HepG2 (cell line): Measurements from ENCODE around the gene GSDMA. TPM values are rescaled to one million over a fixed set of nuclear protein-coding genes. Genes with fewer than 3 reads are reported as not detected.
A peak's percentile ranks its signal among the peaks of the same experiment; 100 is the strongest.

Experiments used
- BORCS8-MEF2B ChIP-seq: sonication (generic); formaldehyde crosslinking; IDR thresholded peaks from 2 replicates; pipeline ENCODE4 v1.8.0; 2022; ENCODE audit warnings: mild to moderate bottlenecking, missing genetic modification reagents
- CREB1 ChIP-seq, 2 experiments: fragments of 450-650 bp in 1 of 2; IDR thresholded peaks; 2 replicates each; pipeline ENCODE4 v1.6.1; 2016 to 2017; ENCODE audit warnings: control low read depth in 1 of 2, mild to moderate bottlenecking in 1 of 2, missing compliant biosample characterization in 1 of 2, missing genetic modification characterization in 1 of 2
- EED ChIP-seq: sonication (generic); formaldehyde crosslinking; IDR thresholded peaks from 2 replicates; pipeline ENCODE4 v1.5.0; 2020; ENCODE audit warnings: mild to moderate bottlenecking, missing genetic modification reagents
- FOXK2 ChIP-seq: fragments of 450-650 bp; IDR thresholded peaks from 2 replicates; pipeline ENCODE4 v1.6.1; 2016
- HNRNPLL ChIP-seq: fragments of 200-400 bp; formaldehyde crosslinking; IDR thresholded peaks from 2 replicates; pipeline ENCODE4 v1.6.1; 2017; ENCODE audit warnings: mild to moderate bottlenecking, low read depth, low read length; ENCODE audit not compliant: poor library complexity, severe bottlenecking
- KLF6 ChIP-seq: IDR thresholded peaks from 2 replicates; pipeline ENCODE4 v1.8.0; 2016; ENCODE audit warnings: missing biosample characterization, missing genetic modification reagents
- MBD4 ChIP-seq: IDR thresholded peaks from 2 replicates; pipeline ENCODE4 v1.6.1; 2012; ENCODE audit warnings: low read length, inconsistent platforms, borderline replicate concordance
- NR2F2 ChIP-seq: IDR thresholded peaks from 2 replicates; pipeline ENCODE4 v1.6.1; 2012; ENCODE audit warnings: low read depth, inconsistent platforms, borderline replicate concordance
- THYN1 ChIP-seq: sonication (generic); formaldehyde crosslinking; IDR thresholded peaks from 2 replicates; pipeline ENCODE4 v1.8.1; 2023; ENCODE audit warnings: low read depth, mild to moderate bottlenecking, moderate library complexity, missing genetic modification reagents, borderline replicate concordance
- ZNF24 ChIP-seq: fragments of 450-650 bp; IDR thresholded peaks from 2 replicates; pipeline ENCODE4 v1.6.1; 2017; ENCODE audit warnings: antibody characterized with exemption, mild to moderate bottlenecking
- ZNF768 ChIP-seq: sonication (generic); formaldehyde crosslinking; IDR thresholded peaks from 2 replicates; pipeline ENCODE4 v1.4.0; 2020; ENCODE audit warnings: missing genetic modification reagents
- polyA plus RNA-seq, 8 experiments: library from polyadenylated mRNA; depleted of rRNA in 3 of 8; stranded (reverse) in 7 of 8; unstranded in 1 of 8; fragments of >200 nt; fragmentation: Illumina TruSeq in 4 of 8; extraction: Trizol in 4 of 8; gene quantifications; 2 replicates each; pipeline versions ENCODE4 v1.2.1 to v1.2.3, GENCODE V29; 2011 to 2016; ENCODE audit warnings: low read depth in 4 of 8, missing spikeins in 1 of 8, mixed read lengths in 1 of 8; ENCODE audit not compliant: insufficient read depth in 1 of 8
- total RNA-seq, 5 experiments: library from RNA; depleted of rRNA; stranded (reverse); fragments of >200 nt; fragmentation: Illumina TruSeq; extraction: Trizol; gene quantifications; 2 replicates each; pipeline ENCODE4 v1.2.3, GENCODE V29; 2016; ENCODE audit warnings: low read depth in 1 of 5
- TF ChIP-seq, protein P1 (sequence below): sonication (generic); formaldehyde crosslinking; IDR thresholded peaks from 2 replicates; pipeline ENCODE4 v1.4.0; 2020; ENCODE audit warnings: missing genetic modification reagents
- TF ChIP-seq, protein P2 (sequence below): conservative IDR thresholded peaks from 2 replicates; pipeline ENCODE4 v1.6.1; 2018; ENCODE audit warnings: missing genetic modification reagents
- TF ChIP-seq, protein P3 (sequence below): sonication (generic); formaldehyde crosslinking; IDR thresholded peaks from 2 replicates; pipeline ENCODE4 v1.4.0; 2020; ENCODE audit warnings: mild to moderate bottlenecking, missing genetic modification reagents
- TF ChIP-seq, protein P4 (sequence below): sonication (generic); formaldehyde crosslinking; IDR thresholded peaks from 2 replicates; pipeline ENCODE4 v1.5.0; 2020; ENCODE audit warnings: mild to moderate bottlenecking, missing genetic modification reagents, borderline replicate concordance
- TF ChIP-seq, protein P5 (sequence below): sonication (generic); formaldehyde crosslinking; IDR thresholded peaks from 2 replicates; pipeline ENCODE4 v1.4.0; 2020; ENCODE audit warnings: missing genetic modification reagents

Gene GSDMA
- total and polyA plus RNA-seq, 2 of the 13 experiments (the other 11 are each of a cell fraction or from before 2014, with no cell fraction given) = not detected

DNA sequence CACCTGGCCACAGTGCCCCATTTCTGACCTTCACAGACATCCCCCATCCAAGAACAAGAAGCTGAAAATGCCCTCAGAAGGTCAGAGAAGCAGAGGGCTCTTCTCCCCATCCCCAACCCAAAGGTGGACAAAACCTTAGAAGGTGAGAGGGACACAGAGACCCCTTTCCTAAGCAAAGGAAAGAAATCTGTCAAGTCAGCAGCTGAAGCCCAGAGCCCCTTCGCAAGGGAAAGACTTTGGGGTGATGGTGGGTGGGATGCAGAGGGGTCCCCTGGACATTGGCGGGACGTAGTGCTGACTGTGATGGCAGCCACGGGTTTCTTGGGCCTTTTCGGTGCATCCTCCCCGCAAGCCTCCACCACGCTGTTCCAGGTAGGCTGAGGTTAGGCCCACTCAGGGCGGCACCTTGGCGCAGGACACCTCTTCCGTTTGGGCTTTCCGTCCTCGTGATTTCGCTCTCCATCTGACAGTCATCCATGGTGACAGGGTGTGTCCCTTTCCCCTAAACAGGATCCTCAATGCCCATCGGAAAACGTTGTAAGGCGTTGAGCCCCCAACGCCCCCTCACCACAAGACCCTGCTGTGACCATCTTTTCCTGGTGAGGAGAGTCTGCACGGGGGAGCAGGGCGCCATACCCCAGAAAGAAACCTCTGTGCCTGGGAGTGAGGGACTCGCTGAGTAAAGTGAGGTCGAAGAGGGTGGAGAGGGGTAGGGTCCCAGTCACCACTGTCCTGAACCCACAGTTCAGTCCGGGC lies 10.7 kb upstream of the GSDMA start (continued):
- TF ChIP-seq, protein P1, sequence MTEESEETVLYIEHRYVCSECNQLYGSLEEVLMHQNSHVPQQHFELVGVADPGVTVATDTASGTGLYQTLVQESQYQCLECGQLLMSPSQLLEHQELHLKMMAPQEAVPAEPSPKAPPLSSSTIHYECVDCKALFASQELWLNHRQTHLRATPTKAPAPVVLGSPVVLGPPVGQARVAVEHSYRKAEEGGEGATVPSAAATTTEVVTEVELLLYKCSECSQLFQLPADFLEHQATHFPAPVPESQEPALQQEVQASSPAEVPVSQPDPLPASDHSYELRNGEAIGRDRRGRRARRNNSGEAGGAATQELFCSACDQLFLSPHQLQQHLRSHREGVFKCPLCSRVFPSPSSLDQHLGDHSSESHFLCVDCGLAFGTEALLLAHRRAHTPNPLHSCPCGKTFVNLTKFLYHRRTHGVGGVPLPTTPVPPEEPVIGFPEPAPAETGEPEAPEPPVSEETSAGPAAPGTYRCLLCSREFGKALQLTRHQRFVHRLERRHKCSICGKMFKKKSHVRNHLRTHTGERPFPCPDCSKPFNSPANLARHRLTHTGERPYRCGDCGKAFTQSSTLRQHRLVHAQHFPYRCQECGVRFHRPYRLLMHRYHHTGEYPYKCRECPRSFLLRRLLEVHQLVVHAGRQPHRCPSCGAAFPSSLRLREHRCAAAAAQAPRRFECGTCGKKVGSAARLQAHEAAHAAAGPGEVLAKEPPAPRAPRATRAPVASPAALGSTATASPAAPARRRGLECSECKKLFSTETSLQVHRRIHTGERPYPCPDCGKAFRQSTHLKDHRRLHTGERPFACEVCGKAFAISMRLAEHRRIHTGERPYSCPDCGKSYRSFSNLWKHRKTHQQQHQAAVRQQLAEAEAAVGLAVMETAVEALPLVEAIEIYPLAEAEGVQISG (CRISPR knock-in tag) = peak; percentile 19; the same call in 1 of the 2 replicates
- TF ChIP-seq, protein P2, sequence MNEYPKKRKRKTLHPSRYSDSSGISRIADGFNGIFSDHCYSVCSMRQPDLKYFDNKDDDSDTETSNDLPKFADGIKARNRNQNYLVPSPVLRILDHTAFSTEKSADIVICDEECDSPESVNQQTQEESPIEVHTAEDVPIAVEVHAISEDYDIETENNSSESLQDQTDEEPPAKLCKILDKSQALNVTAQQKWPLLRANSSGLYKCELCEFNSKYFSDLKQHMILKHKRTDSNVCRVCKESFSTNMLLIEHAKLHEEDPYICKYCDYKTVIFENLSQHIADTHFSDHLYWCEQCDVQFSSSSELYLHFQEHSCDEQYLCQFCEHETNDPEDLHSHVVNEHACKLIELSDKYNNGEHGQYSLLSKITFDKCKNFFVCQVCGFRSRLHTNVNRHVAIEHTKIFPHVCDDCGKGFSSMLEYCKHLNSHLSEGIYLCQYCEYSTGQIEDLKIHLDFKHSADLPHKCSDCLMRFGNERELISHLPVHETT = no peak
- TF ChIP-seq NR2F2 (no peak), FOXK2 (no peak), ZNF768 (CRISPR knock-in tag) (peak; percentile 31; the same call in 1 of the 2 replicates), MBD4 (no peak), THYN1 (CRISPR knock-in tag) (no peak), CREB1 (IDR thresholded peaks at IDR 0.05) (no peak), CREB1 (CRISPR knock-in tag; IDR thresholded peaks at IDR 0.05) (no peak), HNRNPLL (no peak), BORCS8-MEF2B (0 out of 2 replicates have a peak, but pooled peaks have one; percentile 30), EED (CRISPR knock-in tag) (0 out of 2 replicates have a peak, but pooled peaks have one; percentile 15), KLF6 (CRISPR knock-in tag) (no peak), ZNF24 (no peak)
- TF ChIP-seq, protein P3, sequence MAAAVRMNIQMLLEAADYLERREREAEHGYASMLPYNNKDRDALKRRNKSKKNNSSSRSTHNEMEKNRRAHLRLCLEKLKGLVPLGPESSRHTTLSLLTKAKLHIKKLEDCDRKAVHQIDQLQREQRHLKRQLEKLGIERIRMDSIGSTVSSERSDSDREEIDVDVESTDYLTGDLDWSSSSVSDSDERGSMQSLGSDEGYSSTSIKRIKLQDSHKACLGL (CRISPR knock-in tag) = 0 out of 2 replicates have a peak, but pooled peaks have one; percentile 4
- TF ChIP-seq, protein P4, sequence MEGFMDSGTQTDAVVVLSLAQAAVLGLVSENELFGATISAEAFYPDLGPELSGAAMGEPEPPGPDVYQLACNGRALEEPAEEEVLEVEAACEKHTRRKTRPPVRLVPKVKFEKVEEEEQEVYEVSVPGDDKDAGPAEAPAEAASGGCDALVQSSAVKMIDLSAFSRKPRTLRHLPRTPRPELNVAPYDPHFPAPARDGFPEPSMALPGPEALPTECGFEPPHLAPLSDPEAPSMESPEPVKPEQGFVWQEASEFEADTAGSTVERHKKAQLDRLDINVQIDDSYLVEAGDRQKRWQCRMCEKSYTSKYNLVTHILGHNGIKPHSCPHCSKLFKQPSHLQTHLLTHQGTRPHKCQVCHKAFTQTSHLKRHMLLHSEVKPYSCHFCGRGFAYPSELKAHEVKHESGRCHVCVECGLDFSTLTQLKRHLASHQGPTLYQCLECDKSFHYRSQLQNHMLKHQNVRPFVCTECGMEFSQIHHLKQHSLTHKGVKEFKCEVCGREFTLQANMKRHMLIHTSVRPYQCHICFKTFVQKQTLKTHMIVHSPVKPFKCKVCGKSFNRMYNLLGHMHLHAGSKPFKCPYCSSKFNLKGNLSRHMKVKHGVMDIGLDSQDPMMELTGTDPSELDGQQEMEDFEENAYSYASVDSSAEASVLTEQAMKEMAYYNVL (CRISPR knock-in tag) = no peak
- TF ChIP-seq, protein P5, sequence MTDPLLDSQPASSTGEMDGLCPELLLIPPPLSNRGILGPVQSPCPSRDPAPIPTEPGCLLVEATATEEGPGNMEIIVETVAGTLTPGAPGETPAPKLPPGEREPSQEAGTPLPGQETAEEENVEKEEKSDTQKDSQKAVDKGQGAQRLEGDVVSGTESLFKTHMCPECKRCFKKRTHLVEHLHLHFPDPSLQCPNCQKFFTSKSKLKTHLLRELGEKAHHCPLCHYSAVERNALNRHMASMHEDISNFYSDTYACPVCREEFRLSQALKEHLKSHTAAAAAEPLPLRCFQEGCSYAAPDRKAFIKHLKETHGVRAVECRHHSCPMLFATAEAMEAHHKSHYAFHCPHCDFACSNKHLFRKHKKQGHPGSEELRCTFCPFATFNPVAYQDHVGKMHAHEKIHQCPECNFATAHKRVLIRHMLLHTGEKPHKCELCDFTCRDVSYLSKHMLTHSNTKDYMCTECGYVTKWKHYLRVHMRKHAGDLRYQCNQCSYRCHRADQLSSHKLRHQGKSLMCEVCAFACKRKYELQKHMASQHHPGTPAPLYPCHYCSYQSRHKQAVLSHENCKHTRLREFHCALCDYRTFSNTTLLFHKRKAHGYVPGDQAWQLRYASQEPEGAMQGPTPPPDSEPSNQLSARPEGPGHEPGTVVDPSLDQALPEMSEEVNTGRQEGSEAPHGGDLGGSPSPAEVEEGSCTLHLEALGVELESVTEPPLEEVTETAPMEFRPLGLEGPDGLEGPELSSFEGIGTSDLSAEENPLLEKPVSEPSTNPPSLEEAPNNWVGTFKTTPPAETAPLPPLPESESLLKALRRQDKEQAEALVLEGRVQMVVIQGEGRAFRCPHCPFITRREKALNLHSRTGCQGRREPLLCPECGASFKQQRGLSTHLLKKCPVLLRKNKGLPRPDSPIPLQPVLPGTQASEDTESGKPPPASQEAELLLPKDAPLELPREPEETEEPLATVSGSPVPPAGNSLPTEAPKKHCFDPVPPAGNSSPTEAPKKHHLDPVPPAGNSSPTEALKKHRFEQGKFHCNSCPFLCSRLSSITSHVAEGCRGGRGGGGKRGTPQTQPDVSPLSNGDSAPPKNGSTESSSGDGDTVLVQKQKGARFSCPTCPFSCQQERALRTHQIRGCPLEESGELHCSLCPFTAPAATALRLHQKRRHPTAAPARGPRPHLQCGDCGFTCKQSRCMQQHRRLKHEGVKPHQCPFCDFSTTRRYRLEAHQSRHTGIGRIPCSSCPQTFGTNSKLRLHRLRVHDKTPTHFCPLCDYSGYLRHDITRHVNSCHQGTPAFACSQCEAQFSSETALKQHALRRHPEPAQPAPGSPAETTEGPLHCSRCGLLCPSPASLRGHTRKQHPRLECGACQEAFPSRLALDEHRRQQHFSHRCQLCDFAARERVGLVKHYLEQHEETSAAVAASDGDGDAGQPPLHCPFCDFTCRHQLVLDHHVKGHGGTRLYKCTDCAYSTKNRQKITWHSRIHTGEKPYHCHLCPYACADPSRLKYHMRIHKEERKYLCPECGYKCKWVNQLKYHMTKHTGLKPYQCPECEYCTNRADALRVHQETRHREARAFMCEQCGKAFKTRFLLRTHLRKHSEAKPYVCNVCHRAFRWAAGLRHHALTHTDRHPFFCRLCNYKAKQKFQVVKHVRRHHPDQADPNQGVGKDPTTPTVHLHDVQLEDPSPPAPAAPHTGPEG (CRISPR knock-in tag) = no peak
